IMR-90 (cell line): ENCODE measurements around the gene FNDC3B. TPM values are rescaled to one million over a fixed set of nuclear protein-coding genes. Genes with fewer than 3 reads are reported as not detected.

Experiments
- ATAC-seq: fragments of 200-7000 bp; cut with Tn5 transposase; 2 replicates; pipeline ENCODE4 v1.9.1; 2020; ENCODE audit warnings: low read depth, mild to moderate bottlenecking, moderate library complexity
- BruUV-seq: library from RNA; stranded (reverse); fragments of 400-500 nt; replicated peaks from 2 replicates; lab custom pipeline; 2021; lab: Mats Ljungman, UMichigan
- CTCF ChIA-PET: fragments of 300-600 bp; formaldehyde crosslinking; extraction: SDS; loops from one replicate; lab custom pipeline; 2021; ENCODE audit warnings: antibody characterized with exemption; lab: Yijun Ruan, JAX
- POLR2A ChIA-PET: fragments of 300-600 bp; sonication (Branson Sonifier 250); formaldehyde crosslinking; loops from one replicate; lab custom pipeline; 2022; ENCODE audit warnings: antibody characterized with exemption; ENCODE audit not compliant: unreplicated experiment; lab: Charles Lee
- DNase-seq: peaks from one replicate; pipeline ENCODE4 v3.0.0; 2013
- H2AFZ ChIP-seq: replicated peaks from 2 replicates; pipeline ENCODE3; 2013; ENCODE audit warnings: low read length, mild to moderate bottlenecking; ENCODE audit not compliant: poor library complexity
- H2AK5ac ChIP-seq: 2 replicates; pipeline ENCODE4 v1.6.1; 2013; ENCODE audit warnings: low read depth, low read length, inconsistent platforms
- H2AK9ac ChIP-seq: replicated peaks from 2 replicates; pipeline ENCODE3; 2013; ENCODE audit warnings: mild to moderate bottlenecking, low read depth, low read length, moderate library complexity; ENCODE audit not compliant: poor library complexity
- H2BK120ac ChIP-seq: 2 replicates; pipeline ENCODE4 v1.6.1; 2013; ENCODE audit warnings: low read depth, low read length, inconsistent platforms
- H2BK15ac ChIP-seq: 3 replicates; pipeline ENCODE4 v1.6.1; 2013; ENCODE audit warnings: low read depth, low read length, inconsistent platforms
- H2BK20ac ChIP-seq: 2 replicates; pipeline ENCODE4 v1.6.1; 2013; ENCODE audit warnings: low read depth, mild to moderate bottlenecking, inconsistent platforms, low read length, moderate library complexity
- H2BK5ac ChIP-seq: 2 replicates; pipeline ENCODE4 v1.6.1; 2013; ENCODE audit warnings: mild to moderate bottlenecking, low read depth, low read length, inconsistent platforms; ENCODE audit not compliant: poor library complexity, severe bottlenecking
- H3K14ac ChIP-seq: replicated peaks from 2 replicates; pipeline ENCODE4 v1.6.1; 2013; ENCODE audit warnings: low read depth, low read length, inconsistent platforms
- H3K18ac ChIP-seq: 2 replicates; pipeline ENCODE4 v1.6.1; 2013; ENCODE audit warnings: low read depth, low read length, control low read depth
- H3K23ac ChIP-seq: 2 replicates; pipeline ENCODE4 v1.6.1; 2013; ENCODE audit warnings: low read depth, low read length, inconsistent platforms
- H3K27ac ChIP-seq: 2 replicates; pipeline ENCODE4 v1.5.1; 2013; ENCODE audit warnings: mild to moderate bottlenecking, control low read depth, low read length; ENCODE audit not compliant: insufficient read depth
- H3K27me3 ChIP-seq: 2 replicates; pipeline ENCODE4 v1.6.1; 2013; ENCODE audit warnings: low read length; ENCODE audit not compliant: control insufficient read depth, insufficient read depth
- H3K36me3 ChIP-seq: 2 replicates; pipeline ENCODE4 v1.6.1; 2013; ENCODE audit warnings: low read length, mixed read lengths; ENCODE audit not compliant: control insufficient read depth, insufficient read depth
- H3K4ac ChIP-seq: 2 replicates; pipeline ENCODE4 v1.6.1; 2013; ENCODE audit warnings: low read depth, low read length, inconsistent platforms
- H3K4me1 ChIP-seq: 2 replicates; pipeline ENCODE4 v1.6.1; 2013; ENCODE audit warnings: low read length, mixed read lengths; ENCODE audit not compliant: control insufficient read depth, insufficient read depth
- H3K4me2 ChIP-seq: 2 replicates; pipeline ENCODE4 v1.6.1; 2013; ENCODE audit warnings: low read depth, mild to moderate bottlenecking, control low read depth, low read length, moderate library complexity
- H3K4me3 ChIP-seq: 2 replicates; pipeline ENCODE4 v1.5.1; 2013; ENCODE audit warnings: low read depth, mild to moderate bottlenecking, control low read depth, low read length, moderate library complexity; ENCODE audit not compliant: insufficient read depth
- H3K56ac ChIP-seq: 2 replicates; pipeline ENCODE4 v1.6.1; 2013; ENCODE audit warnings: low read length, inconsistent platforms; ENCODE audit not compliant: insufficient read depth; ENCODE audit errors: extremely low read depth
- H3K79me1 ChIP-seq, 2 experiments: 2 replicates each; pipeline ENCODE4 v1.6.1; 2013; ENCODE audit warnings: low read length in 2 of 2, inconsistent platforms in 1 of 2, low read depth in 1 of 2
- H3K9ac ChIP-seq: 2 replicates; pipeline ENCODE4 v1.6.1; 2013; ENCODE audit warnings: low read depth, low read length, control low read depth
- H3K9me1 ChIP-seq: 2 replicates; pipeline ENCODE4 v1.6.1; 2013; ENCODE audit warnings: low read length, inconsistent platforms; ENCODE audit not compliant: insufficient read depth
- H3K9me3 ChIP-seq: 2 replicates; pipeline ENCODE4 v1.6.1; 2013; ENCODE audit warnings: low read length; ENCODE audit not compliant: control insufficient read depth, insufficient read depth
- H4K20me1 ChIP-seq: 2 replicates; pipeline ENCODE4 v1.6.1; 2013; ENCODE audit warnings: low read length, inconsistent platforms; ENCODE audit not compliant: insufficient read depth
- H4K5ac ChIP-seq: 2 replicates; pipeline ENCODE4 v1.6.1; 2013; ENCODE audit warnings: mild to moderate bottlenecking, low read depth, low read length, control low read depth
- H4K8ac ChIP-seq, 2 experiments: 2 replicates each; pipeline ENCODE4 v1.6.1; 2013; ENCODE audit warnings: low read depth in 2 of 2, low read length in 2 of 2, control low read depth in 1 of 2, inconsistent platforms in 1 of 2
- H4K91ac ChIP-seq: 2 replicates; pipeline ENCODE4 v1.6.1; 2013; ENCODE audit warnings: low read depth, low read length, inconsistent platforms; ENCODE audit not compliant: insufficient read depth
- CTCF ChIP-seq: conservative IDR thresholded peaks from 2 replicates; pipeline ENCODE4 v1.5.1; 2012; ENCODE audit warnings: mild to moderate bottlenecking, low read depth, low read length, improper control_type of control experiment
- RCOR1 ChIP-seq: IDR thresholded peaks from 2 replicates; pipeline ENCODE4 v1.6.1; 2012; ENCODE audit warnings: mild to moderate bottlenecking, low read length, improper control_type of control experiment; ENCODE audit not compliant: insufficient replicate concordance
- WGBS, 2 experiments: methylation state at CpG; one replicate each; pipeline versions ENCODE4 v1.1.5 to v1.1.7; 2013; ENCODE audit warnings: missing lambda C conversion rate in 2 of 2; ENCODE audit not compliant: insufficient read length in 1 of 2; ENCODE audit errors: extremely low coverage in 2 of 2; 5-methylcytosine and 5-hydroxymethylcytosine counted together
- dilution Hi-C: fragments of 300-500 bp; cut with HindIII; formaldehyde crosslinking; loops from one replicate; pipeline ENCODE4 v1.14.3; 2018; ENCODE audit warnings: low sequenced_read_pairs; ENCODE audit not compliant: unreplicated experiment
- in situ Hi-C: fragments of 300-500 bp; cut with MboI; formaldehyde crosslinking; loops from 3 replicates; pipeline ENCODE4 v1.14.3; 2019; ENCODE audit warnings: low sequenced_read_pairs, inconsistent platforms, mixed read lengths
- intact Hi-C: fragments of 100-400 bp; cut with micrococcal nuclease; formaldehyde crosslinking; loops from 2 replicates; pipeline ENCODE4 v1.10.0; 2022
- polyA plus RNA-seq, 3 experiments: library from polyadenylated mRNA; depleted of rRNA; stranded (reverse); fragments of >200 nt; gene quantifications; 2 replicates each; pipeline ENCODE4 v1.2.3, GENCODE V29; 2012; ENCODE audit warnings: low replicate concordance in 1 of 3
- total RNA-seq: library from RNA; depleted of rRNA; stranded (reverse); fragments of >200 nt; gene quantifications from 2 replicates; pipeline ENCODE4 v1.2.3, GENCODE V29; 2012

FNDC3B gene
- total and polyA plus RNA-seq, 2 of the 4 experiments (the other 2 are of a cell fraction), result 23.9 to 150 TPM

GRCh38 chr3:172303941-172304558 is 264.7 kb downstream of the FNDC3B start:
- Histone ChIP-seq H2AK9ac (no peak overlapping the region), H3K9me3 (no peaks in the 10 kb centered on the region), H3K79me1 (peaks cover 7 to 66% of the 10 kb centered on the region in 2 experiments), H3K36me3 (peaks cover 27% of the 10 kb centered on the region), H3K4ac (no peak overlapping the region), H2BK5ac (no peak overlapping the region), H2BK15ac (no peak overlapping the region), H3K56ac (no peak overlapping the region), H2AFZ (no peak overlapping the region), H4K5ac (no peak overlapping the region), H3K27me3 (no peaks in the 10 kb centered on the region), H3K4me3 (no peak overlapping the region), H3K9me1 (peaks cover 36% of the 10 kb centered on the region), H3K14ac (no peak overlapping the region), H3K4me2 (no peak overlapping the region), H4K8ac (no peak overlapping the region), H3K4me1 (peaks cover 22% of the 10 kb centered on the region), H4K91ac (no peak overlapping the region), H2AK5ac (no peak overlapping the region), H3K27ac (no peak overlapping the region), H3K23ac (no peak overlapping the region), H2BK120ac (no peak overlapping the region), H2BK20ac (no peak overlapping the region), H4K20me1 (peaks cover 31% of the 10 kb centered on the region), H3K9ac (no peak overlapping the region), H3K18ac (no peak overlapping the region)
- no peak for ATAC-seq
- TF ChIP-seq CTCF, result 0 out of 2 replicates have a peak, but pooled peaks have one; percentile 14
- TF ChIP-seq RCOR1, result no peak
- dilution Hi-C loops (no loop called here), intact Hi-C loops (no loop called here), in situ Hi-C loops (no loop called here)
- no peak for DNase-seq
- BruUV-seq, result no TSS peak
- ChIA-PET CTCF (no interaction called here), POLR2A (no interaction called here)
- WGBS, 2 experiments, result no CpG with 5 or more reads among the region's 4 CpGs
